Stimulated activated CD4-positive, alpha-beta T cell treated with anti-CD3 and anti-CD28 coated beads, TNF-alpha, amount 100 ng/mL, for 48 hours (primary cell): ENCODE data around the gene PRR12.

Experiments used
- DNase-seq, 3 donors: peaks; one replicate each; pipeline ENCODE4 v3.0.0-alpha.2; 2020; ENCODE audit warnings: low read depth in 3 of 3

Gene PRR12

GRCh38 chr19:49560358-49560900 is 30.6 kb upstream of the PRR12 start:
- no peak for DNase-seq

GRCh38 chr19:49564616-49565045 is 26.4 kb upstream of the PRR12 start:
- peak in 1 of 3 donors; percentile 52 for DNase-seq

- DNase-seq, result no peak
Measured at GRCh38 chr19:49565261-49565660, 25.7 kb upstream of the PRR12 start.

GRCh38 chr19:49566302-49566701 is 24.7 kb upstream of the PRR12 start:
- no peak for DNase-seq

GRCh38 chr19:49567861-49568441 is 23.0 kb upstream of the PRR12 start:
- DNase-seq, result no peak

GRCh38 chr19:49570138-49570856 is 20.7 kb upstream of the PRR12 start:
- DNase-seq, result no peak

- no peak for DNase-seq
Measured at GRCh38 chr19:49570997-49571676, 19.8 kb upstream of the PRR12 start.

GRCh38 chr19:49573009-49573408 is 18.0 kb upstream of the PRR12 start:
- DNase-seq, result no peak

GRCh38 chr19:49573425-49573824 is 17.6 kb upstream of the PRR12 start:
- no peak for DNase-seq

GRCh38 chr19:49574206-49574755 is 16.7 kb upstream of the PRR12 start:
- DNase-seq, result no peak

- DNase-seq, result no peak
Measured at GRCh38 chr19:49579193-49579592, 11.8 kb upstream of the PRR12 start.

- no peak for DNase-seq
Measured at GRCh38 chr19:49579947-49580263, 11.1 kb upstream of the PRR12 start.

- peak; percentile 95 to 96 (median 95) for DNase-seq
Measured at GRCh38 chr19:49580264-49581006, 10.5 kb upstream of the PRR12 start, which contains the start of gene NOSIP. Gene NOSIP, minus strand, starts transcription at chr19:49580556. Its CDS starts 19,865 bp downstream, at chr19:49560691.

GRCh38 chr19:49581007-49581508 is 9.9 kb upstream of the PRR12 start, which contains the start of gene PRRG2:
Gene PRRG2, plus strand, starts transcription at chr19:49581316. Its CDS starts 1,904 bp downstream, at chr19:49583220.
- no peak for DNase-seq

- DNase-seq, result no peak
Measured at GRCh38 chr19:49583239-49583638, 7.7 kb upstream of the PRR12 start.

GRCh38 chr19:49585023-49585422 is 6.0 kb upstream of the PRR12 start:
- DNase-seq, result no peak

GRCh38 chr19:49587227-49587626 is 3.8 kb upstream of the PRR12 start:
- no peak for DNase-seq

- peak in 2 of 3 donors; percentile 40 to 60 for DNase-seq
Measured at GRCh38 chr19:49588365-49589122, 2.4 kb upstream of the PRR12 start.

- DNase-seq, result no peak
Measured at GRCh38 chr19:49589502-49589905, 1.5 kb upstream of the PRR12 start.
